Activated B cell treated with CpG ODN at 0.5 μM for 24 hours (primary cell): ENCODE measurements around the gene CDH26. TPM values are rescaled to one million over a fixed set of nuclear protein-coding genes. Genes with fewer than 3 reads are reported as not detected.

ENCODE experiments used
- ATAC-seq: fragments of 200-7000 bp; cut with Tn5 transposase; one replicate; pipeline ENCODE4 v1.10.0; 2021; ENCODE audit warnings: low read depth, mild to moderate bottlenecking, moderate library complexity
- CTCF ChIA-PET: fragments of 350-600 bp; sonication (Branson Sonifier 250); formaldehyde crosslinking; loops from one replicate; lab custom pipeline; 2021; ENCODE audit warnings: antibody characterized with exemption; lab: Charles Lee
- POLR2A ChIA-PET: fragments of 350-600 bp; sonication (Branson Sonifier 250); formaldehyde crosslinking; loops from one replicate; lab custom pipeline; 2021; ENCODE audit warnings: antibody characterized with exemption; lab: Charles Lee
- DNase-seq: peaks from one replicate; pipeline ENCODE4 v3.0.0; 2022
- H3K27ac Mint-ChIP-seq: one replicate; pipeline ENCODE4 v1.8.0; 2020; ENCODE audit warnings: mixed read lengths
- H3K27me3 Mint-ChIP-seq: one replicate; pipeline ENCODE4 v1.8.0; 2021; ENCODE audit warnings: mixed read lengths
- H3K36me3 Mint-ChIP-seq: one replicate; pipeline ENCODE4 v1.8.0; 2021; ENCODE audit warnings: low read depth, mixed read lengths
- H3K4me1 Mint-ChIP-seq: one replicate; pipeline ENCODE4 v1.8.0; 2021; ENCODE audit warnings: mixed read lengths
- H3K4me3 Mint-ChIP-seq: one replicate; pipeline ENCODE4 v1.8.0; 2020; ENCODE audit warnings: mild to moderate bottlenecking, mixed read lengths
- H3K9me3 Mint-ChIP-seq: one replicate; pipeline ENCODE4 v1.8.0; 2020; ENCODE audit warnings: mixed read lengths
- intact Hi-C: fragments of 100-400 bp; cut with micrococcal nuclease; formaldehyde crosslinking; loops from one replicate; pipeline ENCODE4 v1.15.1; 2024
- total RNA-seq: library from RNA; stranded (reverse); gene quantifications from 2 replicates; pipeline ENCODE4 v1.2.3, GENCODE V29; 2022
- TF ChIP-seq, protein P1 (sequence below): fragments of 200-600 bp; IDR thresholded peaks from one replicate; pipeline ENCODE4 v1.8.0; 2022; ENCODE audit warnings: antibody characterized with exemption, mild to moderate bottlenecking

CDH26 gene
- total RNA-seq, 1 donor from 2014 or later, result 1.4 TPM

DNA sequence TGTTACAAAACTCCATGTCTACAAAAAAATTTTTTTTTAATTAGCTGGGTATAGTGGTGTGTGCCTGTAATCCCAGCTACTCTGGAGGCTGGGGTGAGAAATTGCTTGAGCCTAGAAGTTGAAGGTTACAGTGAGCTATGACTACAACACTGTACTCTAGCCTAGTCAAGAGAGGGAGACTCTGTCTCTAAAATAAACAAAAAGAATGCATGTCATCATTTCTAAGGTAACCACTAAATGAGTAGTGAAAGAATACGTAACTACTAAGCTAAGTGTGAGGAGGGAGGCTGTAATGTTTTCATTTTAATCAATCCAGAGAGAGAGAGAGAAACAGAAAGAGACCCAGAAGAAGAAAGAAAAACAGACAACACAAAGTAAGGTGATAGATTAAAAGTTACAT, 34.7 kb upstream of the CDH26 start:
- ChIA-PET CTCF (no interaction called here), POLR2A (no interaction called here)
- no peak overlapping the region for H3K4me3 Mint-ChIP-seq
- peaks cover 4% of the 10 kb centered on the region for H3K27me3 Mint-ChIP-seq
- no peaks in the 10 kb centered on the region for H3K36me3 Mint-ChIP-seq
- TF ChIP-seq, protein P1, sequence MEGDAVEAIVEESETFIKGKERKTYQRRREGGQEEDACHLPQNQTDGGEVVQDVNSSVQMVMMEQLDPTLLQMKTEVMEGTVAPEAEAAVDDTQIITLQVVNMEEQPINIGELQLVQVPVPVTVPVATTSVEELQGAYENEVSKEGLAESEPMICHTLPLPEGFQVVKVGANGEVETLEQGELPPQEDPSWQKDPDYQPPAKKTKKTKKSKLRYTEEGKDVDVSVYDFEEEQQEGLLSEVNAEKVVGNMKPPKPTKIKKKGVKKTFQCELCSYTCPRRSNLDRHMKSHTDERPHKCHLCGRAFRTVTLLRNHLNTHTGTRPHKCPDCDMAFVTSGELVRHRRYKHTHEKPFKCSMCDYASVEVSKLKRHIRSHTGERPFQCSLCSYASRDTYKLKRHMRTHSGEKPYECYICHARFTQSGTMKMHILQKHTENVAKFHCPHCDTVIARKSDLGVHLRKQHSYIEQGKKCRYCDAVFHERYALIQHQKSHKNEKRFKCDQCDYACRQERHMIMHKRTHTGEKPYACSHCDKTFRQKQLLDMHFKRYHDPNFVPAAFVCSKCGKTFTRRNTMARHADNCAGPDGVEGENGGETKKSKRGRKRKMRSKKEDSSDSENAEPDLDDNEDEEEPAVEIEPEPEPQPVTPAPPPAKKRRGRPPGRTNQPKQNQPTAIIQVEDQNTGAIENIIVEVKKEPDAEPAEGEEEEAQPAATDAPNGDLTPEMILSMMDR, result no peak
- no peaks in the 10 kb centered on the region for H3K4me1 Mint-ChIP-seq
- H3K27ac Mint-ChIP-seq, result no peak overlapping the region
- intact Hi-C loops, result no loop called here
- DNase-seq, result no peak
- no peak for ATAC-seq
- no peaks in the 10 kb centered on the region for H3K9me3 Mint-ChIP-seq

GRCh38 chr20:59925359-59925758, 32.9 kb upstream of the CDH26 start:
- Mint-ChIP-seq H3K27ac (no peak overlapping the region), H3K36me3 (no peaks in the 10 kb centered on the region), H3K4me3 (no peak overlapping the region), H3K4me1 (no peaks in the 10 kb centered on the region), H3K27me3 (peaks cover 4% of the 10 kb centered on the region), H3K9me3 (no peaks in the 10 kb centered on the region)
- POLR2A ChIA-PET, result no interaction called here
- ATAC-seq (no peak), DNase-seq (no peak)
- CTCF ChIA-PET, result no interaction called here
- TF ChIP-seq, protein P1, result no peak
- intact Hi-C loops, result no loop called here

DNA sequence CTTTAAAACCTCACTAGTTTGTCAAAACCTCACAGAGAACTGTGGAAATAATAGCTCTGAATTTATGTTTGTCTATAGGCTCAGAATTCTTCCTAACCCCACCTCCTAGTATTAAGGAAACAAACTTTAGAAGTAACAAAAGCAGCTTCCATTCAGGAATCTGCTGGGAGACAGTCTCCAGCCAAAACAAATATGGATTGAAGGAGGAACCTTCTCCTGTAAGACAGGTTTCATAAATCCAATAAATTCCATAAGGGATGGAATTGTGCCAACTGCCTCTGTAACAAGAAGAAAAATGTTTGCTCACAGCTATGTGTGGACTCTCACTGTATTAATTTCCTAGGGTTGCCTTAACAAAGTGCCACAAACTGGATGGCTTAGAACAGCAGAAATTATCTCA, 32.3 kb upstream of the CDH26 start:
- ChIA-PET POLR2A (no interaction called here), CTCF (no interaction called here)
- DNase-seq, result no peak

DNA sequence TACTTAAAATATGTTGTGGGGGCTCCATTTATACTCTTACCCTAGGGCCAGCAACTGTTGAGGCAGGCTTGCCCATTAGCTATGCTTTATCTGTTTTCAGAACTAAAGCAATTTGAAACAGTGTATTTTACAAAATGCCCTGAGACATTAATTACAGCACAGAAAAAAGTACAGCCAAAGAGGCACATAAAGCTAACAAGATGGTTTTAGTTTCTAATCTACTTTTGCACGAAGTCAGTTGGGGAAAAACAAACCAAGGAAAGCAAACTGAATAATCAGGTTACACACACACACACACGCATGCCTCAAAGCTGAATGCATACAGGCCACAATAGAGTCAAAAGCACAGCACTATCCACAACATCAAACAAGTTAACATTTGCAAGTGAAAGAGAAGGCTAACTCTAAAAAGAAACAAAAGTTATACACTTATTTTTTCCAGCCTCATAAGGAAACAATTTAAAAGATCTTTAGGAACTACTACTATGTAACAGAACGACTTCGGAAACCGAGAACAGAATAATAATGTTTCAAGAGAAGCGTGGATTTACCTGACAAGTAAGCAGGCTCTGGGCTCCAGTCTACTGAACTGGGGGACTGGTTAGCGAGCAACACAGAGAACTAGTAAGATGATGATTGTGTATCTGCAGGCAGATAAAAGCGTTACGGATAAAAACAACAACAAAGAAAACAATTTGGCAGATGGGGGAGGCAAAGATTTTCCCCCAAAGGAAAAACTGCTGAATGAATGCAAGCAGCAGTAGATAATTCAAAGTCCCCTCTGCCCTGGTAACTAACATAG, 26.5 kb upstream of the CDH26 start:
- ChIA-PET POLR2A (no interaction called here), CTCF (no interaction called here)
- ATAC-seq, result no peak
- H3K27me3 Mint-ChIP-seq, result peaks cover 3% of the 10 kb centered on the region
- peak overlapping the region; percentile 48 for H3K4me3 Mint-ChIP-seq
- DNase-seq, result no peak
- H3K27ac Mint-ChIP-seq, result no peak overlapping the region
- TF ChIP-seq, protein P1, result no peak
- no peaks in the 10 kb centered on the region for H3K9me3 Mint-ChIP-seq
- peaks cover 7% of the 10 kb centered on the region for H3K4me1 Mint-ChIP-seq
- intact Hi-C loops, result no loop called here
- H3K36me3 Mint-ChIP-seq, result peaks cover 4% of the 10 kb centered on the region

More for the DNA sequence above, 32.3 kb upstream of the CDH26 start:
- TF ChIP-seq, protein P1, result no peak
- Mint-ChIP-seq H3K4me3 (no peak overlapping the region), H3K27me3 (peaks cover 4% of the 10 kb centered on the region), H3K27ac (no peak overlapping the region), H3K9me3 (no peaks in the 10 kb centered on the region), H3K4me1 (no peaks in the 10 kb centered on the region), H3K36me3 (no peaks in the 10 kb centered on the region)
- no peak for ATAC-seq
- intact Hi-C loops, result no loop called here

- peaks cover 4% of the 10 kb centered on the region for H3K36me3 Mint-ChIP-seq
- DNase-seq (no peak), ATAC-seq (no peak)
- peak overlapping the region; percentile 57 for H3K4me3 Mint-ChIP-seq
- H3K4me1 Mint-ChIP-seq, result peaks cover 13% of the 10 kb centered on the region
- CTCF ChIA-PET, result no interaction called here
- H3K27me3 Mint-ChIP-seq, result peaks cover 3% of the 10 kb centered on the region
- TF ChIP-seq, protein P1, result no peak
- intact Hi-C loops, result no loop called here
- POLR2A ChIA-PET, result no interaction called here
- H3K27ac Mint-ChIP-seq, result no peak overlapping the region
- no peaks in the 10 kb centered on the region for H3K9me3 Mint-ChIP-seq
Measured at GRCh38 chr20:59932616-59933295, 25.5 kb upstream of the CDH26 start.
